Activated CD8-positive, alpha-beta T cell treated with anti-CD3 and anti-CD28 coated beads for 36 hours (primary cell): ENCODE data around the gene SPRED3. TPM values are rescaled to one million over a fixed set of nuclear protein-coding genes. Genes with fewer than 3 reads are reported as not detected.
A peak's percentile ranks its signal among the peaks of the same experiment; 100 is the strongest.

Experiments
- ATAC-seq: fragments of 200-7000 bp; cut with Tn5 transposase; one replicate; pipeline ENCODE4 v1.10.0; 2021; ENCODE audit warnings: mild to moderate bottlenecking, moderate library complexity
- CTCF ChIA-PET: fragments of 350-600 bp; sonication (Branson Sonifier 250); formaldehyde crosslinking; loops from one replicate; lab custom pipeline; 2021; ENCODE audit warnings: antibody characterized with exemption; lab: Charles Lee
- POLR2A ChIA-PET: fragments of 350-600 bp; sonication (Branson Sonifier 250); formaldehyde crosslinking; loops from one replicate; lab custom pipeline; 2021; ENCODE audit warnings: antibody characterized with exemption; lab: Charles Lee
- DNase-seq: peaks from one replicate; pipeline ENCODE4 v3.0.0-alpha.2; 2020
- H3K27ac Mint-ChIP-seq: one replicate; pipeline ENCODE4 v1.8.0; 2021; ENCODE audit warnings: mild to moderate bottlenecking, mixed read lengths
- H3K27me3 Mint-ChIP-seq: one replicate; pipeline ENCODE4 v1.8.0; 2021; ENCODE audit warnings: mixed read lengths
- H3K36me3 Mint-ChIP-seq: one replicate; pipeline ENCODE4 v1.8.0; 2021; ENCODE audit warnings: low read depth, mixed read lengths
- H3K4me1 Mint-ChIP-seq: one replicate; pipeline ENCODE4 v1.8.0; 2021; ENCODE audit warnings: low read depth, mixed read lengths
- H3K4me3 Mint-ChIP-seq: one replicate; pipeline ENCODE4 v1.8.0; 2021; ENCODE audit warnings: mild to moderate bottlenecking, moderate library complexity, mixed read lengths
- H3K9me3 Mint-ChIP-seq: one replicate; pipeline ENCODE4 v1.8.0; 2021; ENCODE audit warnings: mixed read lengths
- intact Hi-C: fragments of 100-400 bp; cut with micrococcal nuclease; formaldehyde crosslinking; loops from one replicate; pipeline ENCODE4 v1.10.0; 2022
- total RNA-seq, 2 experiments: library from RNA; stranded (reverse); gene quantifications; one replicate each; pipeline ENCODE4 v1.2.3, GENCODE V29; 2021
- TF ChIP-seq, protein P1 (sequence below): fragments of 200-600 bp; IDR thresholded peaks from one replicate; pipeline ENCODE4 v1.8.0; 2022; ENCODE audit warnings: antibody characterized with exemption, mild to moderate bottlenecking

SPRED3 gene
- total RNA-seq, 2 experiments from 2014 or later = 0.69 to 1.5 TPM

DNA sequence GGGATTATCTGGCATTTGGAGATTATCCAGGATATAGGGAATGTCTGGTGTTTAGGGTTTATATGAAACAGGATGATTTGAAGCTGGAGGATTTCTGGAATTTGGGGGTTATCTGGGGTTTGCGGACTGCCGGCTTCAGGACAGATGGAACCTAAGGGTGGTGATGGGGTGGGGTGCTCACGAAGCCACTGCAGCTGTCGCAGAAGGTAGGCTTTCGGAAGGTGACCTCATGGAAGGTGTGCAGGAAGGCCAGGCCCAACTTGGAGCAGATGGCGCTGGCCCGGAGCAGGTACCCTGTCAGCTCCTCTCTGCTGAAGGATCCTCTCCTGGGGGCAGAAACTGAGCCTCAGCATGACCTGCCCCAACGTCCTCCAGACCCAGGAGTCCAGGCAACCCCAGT, 24.0 kb downstream of the SPRED3 start:
- intact Hi-C loops = no loop called here

DNA sequence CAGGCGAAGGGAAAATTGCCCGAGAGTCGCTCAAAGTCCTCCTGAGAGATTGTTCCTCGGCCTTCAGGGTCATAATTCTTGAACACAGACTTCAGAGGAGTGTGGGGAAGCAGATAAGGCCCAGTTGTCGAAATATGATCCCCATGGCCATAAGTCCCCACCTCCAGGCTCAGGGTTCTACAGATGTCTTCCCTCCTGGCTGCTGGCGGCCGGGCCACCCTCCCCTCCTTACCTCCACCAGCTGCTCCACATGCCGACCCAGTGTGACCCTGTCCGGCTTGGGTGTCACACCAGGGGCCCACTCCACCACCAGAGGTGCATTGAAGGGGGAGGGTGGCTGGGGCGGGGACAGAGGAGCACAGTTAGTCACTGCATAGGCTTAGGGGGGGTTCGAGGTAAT, 24.5 kb downstream of the SPRED3 start:
- ChIA-PET CTCF (interaction anchor here (1.1 to 2.9 kb wide), 2 partner anchors 10 to 13 kb away, joined by 3 to 18 read pairs; partner anchors contain the start of genes FAM98C and RASGRP4), POLR2A (interaction anchor here (0.6 kb wide), 1 partner anchor 439 kb away, joined by 3 read pairs; no protein-coding TSS in a partner anchor)
- ATAC-seq = no peak
- H3K27ac Mint-ChIP-seq = no peak overlapping the region
- peaks cover under 1% of the 10 kb centered on the region for H3K36me3 Mint-ChIP-seq
- TF ChIP-seq, protein P1, sequence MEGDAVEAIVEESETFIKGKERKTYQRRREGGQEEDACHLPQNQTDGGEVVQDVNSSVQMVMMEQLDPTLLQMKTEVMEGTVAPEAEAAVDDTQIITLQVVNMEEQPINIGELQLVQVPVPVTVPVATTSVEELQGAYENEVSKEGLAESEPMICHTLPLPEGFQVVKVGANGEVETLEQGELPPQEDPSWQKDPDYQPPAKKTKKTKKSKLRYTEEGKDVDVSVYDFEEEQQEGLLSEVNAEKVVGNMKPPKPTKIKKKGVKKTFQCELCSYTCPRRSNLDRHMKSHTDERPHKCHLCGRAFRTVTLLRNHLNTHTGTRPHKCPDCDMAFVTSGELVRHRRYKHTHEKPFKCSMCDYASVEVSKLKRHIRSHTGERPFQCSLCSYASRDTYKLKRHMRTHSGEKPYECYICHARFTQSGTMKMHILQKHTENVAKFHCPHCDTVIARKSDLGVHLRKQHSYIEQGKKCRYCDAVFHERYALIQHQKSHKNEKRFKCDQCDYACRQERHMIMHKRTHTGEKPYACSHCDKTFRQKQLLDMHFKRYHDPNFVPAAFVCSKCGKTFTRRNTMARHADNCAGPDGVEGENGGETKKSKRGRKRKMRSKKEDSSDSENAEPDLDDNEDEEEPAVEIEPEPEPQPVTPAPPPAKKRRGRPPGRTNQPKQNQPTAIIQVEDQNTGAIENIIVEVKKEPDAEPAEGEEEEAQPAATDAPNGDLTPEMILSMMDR = no peak
- intact Hi-C loops = no loop called here
- H3K9me3 Mint-ChIP-seq = no peaks in the 10 kb centered on the region
- DNase-seq = no peak
- peaks cover 10% of the 10 kb centered on the region for H3K4me1 Mint-ChIP-seq
- no peaks in the 10 kb centered on the region for H3K27me3 Mint-ChIP-seq
- H3K4me3 Mint-ChIP-seq = no peak overlapping the region

More for the DNA sequence above, 24.0 kb downstream of the SPRED3 start:
- no peak for DNase-seq
- no peaks in the 10 kb centered on the region for H3K27me3 Mint-ChIP-seq
- ChIA-PET CTCF (interaction anchor here (2.9 kb wide), 1 partner anchor 10 kb away, joined by 18 read pairs; the partner anchor contains the start of gene FAM98C), POLR2A (interaction anchor here (0.6 kb wide), 1 partner anchor 439 kb away, joined by 3 read pairs; no protein-coding TSS in a partner anchor)
- H3K4me3 Mint-ChIP-seq = no peak overlapping the region
- ATAC-seq = no peak
- no peaks in the 10 kb centered on the region for H3K9me3 Mint-ChIP-seq
- TF ChIP-seq, protein P1 = no peak
- no peak overlapping the region for H3K27ac Mint-ChIP-seq
- peaks cover 2% of the 10 kb centered on the region for H3K36me3 Mint-ChIP-seq
- H3K4me1 Mint-ChIP-seq = peaks cover 6% of the 10 kb centered on the region

DNA sequence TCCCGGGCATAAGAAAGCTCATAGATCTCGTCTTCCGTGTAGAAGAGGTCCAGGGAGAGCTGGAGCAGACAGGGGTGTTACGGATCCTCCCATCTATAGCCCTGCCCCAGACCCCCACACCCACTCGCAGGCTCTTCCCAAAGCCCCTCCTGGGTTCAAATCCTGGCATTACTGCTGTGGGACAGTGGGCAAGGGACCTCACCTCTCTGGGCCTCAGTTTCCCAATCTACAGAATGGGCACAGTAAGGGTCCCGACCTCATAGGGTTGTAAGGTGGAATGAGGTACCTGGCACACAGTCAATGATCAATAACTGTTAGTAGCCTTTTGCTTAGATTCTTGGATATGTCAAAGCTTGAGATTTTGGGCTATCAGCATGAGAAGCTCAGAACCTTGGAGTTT, 24.9 kb downstream of the SPRED3 start:
- H3K4me3 Mint-ChIP-seq = no peak overlapping the region
- TF ChIP-seq, protein P1 = no peak
- intact Hi-C loops = no loop called here
- no peak overlapping the region for H3K27ac Mint-ChIP-seq
- ATAC-seq (no peak), DNase-seq (no peak)
- ChIA-PET POLR2A (no interaction called here), CTCF (interaction anchor here (1.1 to 2.9 kb wide), 2 partner anchors 10 to 13 kb away, joined by 3 to 18 read pairs; partner anchors contain the start of genes FAM98C and RASGRP4)
- no peaks in the 10 kb centered on the region for H3K9me3 Mint-ChIP-seq
- no peaks in the 10 kb centered on the region for H3K27me3 Mint-ChIP-seq
- no peaks in the 10 kb centered on the region for H3K36me3 Mint-ChIP-seq
- H3K4me1 Mint-ChIP-seq = peaks cover 12% of the 10 kb centered on the region

DNA sequence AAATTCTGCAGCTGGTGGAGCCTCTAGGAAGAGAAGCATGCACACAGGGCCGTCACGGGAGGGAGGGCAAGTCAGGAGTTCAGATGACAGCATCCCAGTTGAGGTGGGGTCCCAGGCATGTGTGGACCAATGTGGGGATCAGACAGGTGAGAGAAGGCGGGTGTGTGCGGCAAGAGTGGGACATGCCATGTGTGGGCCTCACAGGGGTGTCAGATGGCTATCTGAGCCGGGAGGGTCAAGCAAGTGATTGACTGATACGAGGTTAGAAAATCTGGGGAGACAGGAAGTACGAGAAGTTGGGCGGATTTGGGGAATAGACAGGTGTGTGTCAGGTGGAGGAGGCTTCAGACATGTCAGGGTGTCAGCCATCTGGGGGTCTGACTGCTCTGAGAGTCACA, 28.6 kb downstream of the SPRED3 start:
- Mint-ChIP-seq H3K4me3 (peak overlapping the region; percentile 73), H3K27ac (peak overlapping the region; percentile 39), H3K9me3 (no peaks in the 10 kb centered on the region), H3K4me1 (peaks cover 14% of the 10 kb centered on the region), H3K36me3 (no peaks in the 10 kb centered on the region), H3K27me3 (no peaks in the 10 kb centered on the region)
- DNase-seq (no peak), ATAC-seq (no peak)
- TF ChIP-seq, protein P1 = no peak
- CTCF ChIA-PET = interaction anchor here (7.3 kb wide), 1 partner anchor 14 kb away, joined by 35 read pairs; the partner anchor contains the start of gene FAM98C
- POLR2A ChIA-PET = no interaction called here
- intact Hi-C loops = no loop called here
